T47D (cell line): ENCODE data around the gene DLX2.

Experiments used
- DNase-seq, 2 experiments: peaks; one replicate each; pipeline versions ENCODE4 v3.0.0 to v3.0.0-alpha.2; 2011 to 2012; ENCODE audit warnings: low read depth in 1 of 2, low spot score in 1 of 2
- JUND ChIP-seq: IDR thresholded peaks from 2 replicates; pipeline ENCODE4 v1.6.1; 2012; ENCODE audit warnings: low read depth
- in situ Hi-C: cut with HindIII; loops from 2 replicates; pipeline ENCODE4 v1.10.0; 2016; ENCODE audit warnings: low sequenced_read_pairs, low pct_unique_long_range_greater_than_20kb

DLX2 gene

DNA sequence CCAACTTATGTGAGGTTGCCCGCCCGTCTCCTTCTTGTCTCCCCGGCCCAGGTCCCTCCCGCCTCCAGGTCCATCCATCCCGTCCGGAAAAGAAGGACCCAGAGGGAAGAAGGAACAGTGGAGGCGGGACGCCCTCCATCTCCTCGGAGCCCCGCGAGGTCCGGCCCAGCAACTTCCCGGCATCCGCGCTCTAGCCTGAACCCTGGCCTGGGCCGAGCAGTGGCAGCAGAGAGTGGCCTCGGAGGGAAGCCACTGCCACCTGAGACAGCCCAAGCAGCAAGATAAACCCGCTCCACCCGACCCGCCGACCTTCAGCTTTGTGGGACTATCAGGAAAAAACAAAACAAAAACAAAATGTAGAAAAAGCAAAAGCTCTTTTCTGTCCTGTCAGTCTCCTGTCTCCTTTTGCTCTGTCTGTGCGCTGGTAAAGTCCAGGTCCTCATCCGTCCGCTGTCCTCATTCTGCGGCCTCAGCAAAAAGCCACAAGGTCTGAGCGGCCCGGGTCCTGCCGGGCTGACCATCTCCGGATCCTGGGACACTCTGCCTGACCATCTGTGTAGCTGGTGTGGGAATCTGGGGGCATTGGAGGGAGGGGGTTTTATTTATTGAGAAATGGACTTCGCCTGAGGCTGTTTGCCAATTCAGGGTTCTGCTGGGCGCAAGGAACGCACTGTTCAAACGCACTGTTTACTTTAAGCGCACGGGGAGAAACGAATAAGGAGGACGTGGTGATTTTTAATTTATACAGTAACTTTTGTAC, 14.3 kb downstream of the DLX2 start:
- TF ChIP-seq JUND = no peak
- peak in 1 of 2 experiments; percentile 13 for DNase-seq
- in situ Hi-C loops = no loop called here

DNA sequence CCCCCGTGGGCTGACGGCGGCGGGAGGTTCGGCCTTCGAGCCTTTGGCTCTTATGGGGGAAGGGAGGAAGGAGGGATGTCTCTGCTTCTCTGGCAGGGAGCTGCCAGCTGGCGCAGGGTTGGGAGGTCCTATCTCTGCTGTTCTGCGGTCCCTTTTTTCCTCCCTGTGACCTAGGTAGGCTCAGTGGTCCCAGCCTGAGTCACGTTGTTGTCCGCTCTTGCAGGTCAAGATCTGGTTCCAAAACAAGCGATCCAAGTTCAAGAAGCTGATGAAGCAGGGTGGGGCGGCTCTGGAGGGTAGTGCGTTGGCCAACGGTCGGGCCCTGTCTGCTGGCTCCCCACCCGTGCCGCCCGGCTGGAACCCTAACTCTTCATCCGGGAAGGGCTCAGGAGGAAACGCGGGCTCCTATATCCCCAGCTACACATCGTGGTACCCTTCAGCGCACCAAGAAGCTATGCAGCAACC, 14.9 kb downstream of the DLX2 start:
- no peak for DNase-seq
- in situ Hi-C loops = no loop called here
- no peak for TF ChIP-seq JUND

DNA sequence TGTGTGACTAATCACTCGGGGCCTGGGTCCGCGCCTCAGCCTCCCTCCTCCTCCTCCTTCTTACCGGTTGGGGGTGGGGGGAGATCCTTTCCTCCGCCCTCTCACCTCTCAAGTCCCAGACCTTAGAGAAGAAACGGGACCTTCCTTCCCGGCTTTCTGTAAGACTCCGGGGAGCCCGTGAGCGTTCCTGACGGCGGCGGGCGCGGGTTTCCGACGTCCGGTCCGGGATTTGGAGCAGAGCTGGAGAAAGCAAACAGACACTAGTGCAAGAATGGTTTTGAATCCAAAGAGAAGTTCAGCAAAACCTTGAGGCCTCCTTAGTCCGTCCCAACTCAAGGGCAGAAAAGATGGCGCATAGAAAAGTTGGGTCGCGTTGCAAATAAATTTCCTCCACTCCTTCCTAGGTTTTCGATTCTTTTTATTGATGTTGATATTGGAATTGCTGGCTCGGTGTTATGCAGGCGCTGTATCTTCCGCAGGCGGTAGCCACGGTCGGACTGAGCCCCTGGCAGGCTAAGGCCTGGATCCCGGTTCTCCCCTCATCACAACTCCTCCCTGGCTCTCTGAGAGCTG, 15.4 kb downstream of the DLX2 start:
- in situ Hi-C loops = no loop called here
- DNase-seq = no peak
- TF ChIP-seq JUND = no peak

DNA sequence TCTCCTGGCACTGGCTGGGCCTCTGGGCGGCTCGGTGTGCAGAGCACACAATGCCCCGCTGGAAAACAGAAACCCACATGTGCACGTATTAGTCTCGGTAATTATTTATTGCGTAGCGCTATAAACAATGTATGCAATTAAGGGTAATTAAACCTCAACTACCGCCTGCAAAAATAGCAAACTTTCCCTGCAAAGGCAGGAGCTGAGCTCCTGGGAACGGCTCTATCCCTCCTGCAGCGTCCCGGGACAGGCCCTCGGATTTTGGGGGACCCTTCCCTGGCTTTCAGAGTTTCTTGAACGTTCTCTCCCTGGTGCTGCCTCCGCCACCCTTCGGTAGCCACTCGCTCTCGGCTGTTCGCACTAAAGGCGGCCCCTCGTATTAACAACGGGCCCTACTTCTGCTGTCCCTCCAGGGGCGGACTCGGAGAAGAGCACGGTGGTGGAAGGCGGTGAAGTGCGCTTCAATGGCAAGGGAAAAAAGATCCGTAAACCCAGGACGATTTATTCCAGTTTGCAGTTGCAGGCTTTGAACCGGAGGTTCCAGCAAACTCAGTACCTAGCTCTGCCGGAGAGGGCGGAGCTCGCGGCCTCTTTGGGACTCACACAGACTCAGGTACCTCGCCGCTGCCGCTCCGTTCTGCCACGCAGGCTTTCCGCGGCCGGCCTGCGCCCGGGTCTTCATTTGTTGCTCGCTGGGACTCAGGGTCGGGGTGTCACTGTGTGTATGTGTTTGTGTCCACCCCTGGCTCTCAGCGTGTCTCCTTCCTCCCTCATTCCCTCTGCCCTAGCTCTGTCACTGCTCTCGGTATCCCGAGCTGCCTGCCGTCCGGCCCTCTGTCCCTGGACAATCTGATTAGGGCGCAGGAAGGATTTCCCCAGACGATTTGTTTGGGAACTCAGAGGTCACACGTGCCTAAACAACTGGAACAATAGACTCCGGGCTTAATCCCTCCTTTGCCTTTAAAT, 16.2 kb downstream of the DLX2 start:
- peak in 1 of 2 experiments; percentile 74 for DNase-seq
- TF ChIP-seq JUND = no peak
- in situ Hi-C loops = no loop called here

DNA sequence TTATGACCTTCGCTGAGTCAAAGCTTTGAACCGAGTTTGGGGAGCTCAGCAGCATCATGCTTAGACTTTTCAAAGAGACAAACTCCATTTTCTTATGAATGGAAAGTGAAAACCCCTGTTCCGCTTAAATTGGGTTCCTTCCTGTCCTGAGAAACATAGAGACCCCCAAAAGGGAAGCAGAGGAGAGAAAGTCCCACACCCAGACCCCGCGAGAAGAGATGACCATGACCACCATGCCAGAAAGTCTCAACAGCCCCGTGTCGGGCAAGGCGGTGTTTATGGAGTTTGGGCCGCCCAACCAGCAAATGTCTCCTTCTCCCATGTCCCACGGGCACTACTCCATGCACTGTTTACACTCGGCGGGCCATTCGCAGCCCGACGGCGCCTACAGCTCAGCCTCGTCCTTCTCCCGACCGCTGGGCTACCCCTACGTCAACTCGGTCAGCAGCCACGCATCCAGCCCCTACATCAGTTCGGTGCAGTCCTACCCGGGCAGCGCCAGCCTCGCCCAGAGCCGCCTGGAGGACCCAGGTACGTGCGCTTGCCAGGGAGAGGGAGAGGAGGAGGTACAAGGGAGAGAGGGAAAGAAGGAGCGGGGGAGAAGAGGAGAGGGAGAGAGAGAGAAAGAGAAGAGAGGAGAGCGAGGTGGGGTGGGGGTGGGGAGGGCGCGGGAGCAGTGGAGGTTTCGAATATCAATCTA, 17.1 kb downstream of the DLX2 start, which contains the start of gene DLX1:
TSS of gene DLX1 (plus strand) at position 48 of the 700 bp plus-strand sequence. CDS start at position 219, 171 bp downstream.
- in situ Hi-C loops = no loop called here
- no peak for DNase-seq
- no peak for TF ChIP-seq JUND

DNA sequence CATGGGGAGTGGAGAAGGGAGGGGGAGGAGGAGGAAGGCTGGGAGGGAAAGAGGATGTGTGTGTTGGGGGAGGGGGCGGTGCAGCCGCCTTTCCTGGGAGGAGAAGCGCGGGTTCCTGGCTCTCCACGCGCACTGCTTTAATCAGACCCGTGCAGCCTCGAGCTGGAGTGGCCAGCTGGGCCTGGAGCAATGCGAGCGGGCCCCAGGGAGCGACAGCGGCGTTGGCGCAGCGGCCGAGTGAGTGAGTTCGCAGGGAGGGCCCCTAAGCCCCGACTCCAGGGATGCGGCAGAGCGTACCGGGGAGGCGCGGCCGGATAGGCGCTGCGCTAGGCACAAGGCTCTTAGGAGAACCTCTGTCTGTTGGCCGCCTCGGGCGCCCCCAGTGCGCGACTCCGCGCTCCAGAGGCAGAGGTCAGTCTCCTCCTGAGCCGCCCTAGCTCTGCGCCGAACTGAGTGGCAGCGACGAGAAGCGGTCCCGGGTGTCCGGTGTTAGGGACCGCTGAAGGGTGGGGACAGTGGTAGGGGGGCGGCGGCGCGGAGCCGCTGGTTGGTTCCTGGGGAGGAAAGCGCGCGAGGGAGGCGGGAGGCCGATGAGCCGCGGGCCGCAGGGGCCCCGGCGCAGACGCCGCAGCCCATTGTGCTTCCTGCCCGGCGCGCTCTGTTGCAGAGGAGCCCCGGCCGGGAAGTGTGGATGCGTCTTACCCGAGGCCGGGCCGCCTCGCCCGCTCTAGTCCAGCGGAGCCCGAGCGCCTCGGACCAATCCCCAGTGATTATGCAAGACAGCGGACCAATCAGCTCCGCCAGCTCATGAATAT, 17.8 kb downstream of the DLX2 start:
- peak; percentile 91 to 95 for DNase-seq
- TF ChIP-seq JUND = no peak
- in situ Hi-C loops = no loop called here

DNA sequence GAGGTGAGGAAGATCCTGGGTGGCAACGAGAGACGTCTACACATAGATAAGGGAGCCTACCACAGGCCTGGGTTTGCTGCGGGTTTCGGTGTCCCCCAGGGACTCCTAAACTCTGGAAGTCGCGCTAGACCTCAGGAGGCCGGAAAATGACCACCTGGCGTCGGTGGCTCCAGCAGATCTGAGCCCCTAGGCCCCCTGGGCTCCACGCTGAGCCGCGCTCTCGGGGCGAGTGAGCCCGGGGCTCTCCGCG, 18.4 kb downstream of the DLX2 start:
- TF ChIP-seq JUND = no peak
- DNase-seq = no peak
- in situ Hi-C loops = no loop called here

DNA sequence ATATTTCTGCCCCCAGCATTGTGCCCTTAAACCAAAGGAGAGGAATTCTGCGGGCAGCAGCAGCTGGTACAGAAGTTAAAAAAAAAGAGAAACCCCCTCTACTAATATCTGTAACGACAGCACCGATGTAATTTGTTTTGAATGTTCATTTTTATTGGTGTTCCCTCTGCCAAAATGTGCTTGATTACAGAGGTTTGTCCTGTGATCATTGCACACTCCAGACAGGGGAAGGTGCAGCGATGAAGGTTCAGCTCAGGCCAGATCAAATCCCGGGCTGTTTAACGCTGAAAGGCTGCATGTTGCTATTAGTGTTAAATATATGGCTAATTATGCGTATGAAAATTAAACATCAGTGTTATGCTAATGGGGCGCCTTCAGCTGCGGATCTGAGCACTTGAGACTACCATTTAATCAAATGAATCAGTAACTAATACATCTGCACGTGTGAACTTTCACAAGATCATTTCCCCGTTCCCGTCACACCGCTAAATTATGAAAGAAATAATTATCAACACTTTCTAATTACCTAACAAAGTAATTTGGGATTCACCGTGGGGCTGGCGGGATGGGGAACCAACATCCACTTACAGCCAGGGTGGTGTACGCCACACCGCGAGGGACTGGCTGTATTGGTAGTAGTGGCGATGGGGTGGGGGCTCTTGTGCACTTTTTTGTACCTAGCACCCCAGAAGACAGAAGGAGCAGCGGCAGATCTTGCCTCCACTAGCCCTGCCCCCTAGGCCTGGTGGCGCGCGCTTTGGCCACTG, 18.9 kb downstream of the DLX2 start:
- DNase-seq = no peak
- no peak for TF ChIP-seq JUND
- in situ Hi-C loops = no loop called here

DNA sequence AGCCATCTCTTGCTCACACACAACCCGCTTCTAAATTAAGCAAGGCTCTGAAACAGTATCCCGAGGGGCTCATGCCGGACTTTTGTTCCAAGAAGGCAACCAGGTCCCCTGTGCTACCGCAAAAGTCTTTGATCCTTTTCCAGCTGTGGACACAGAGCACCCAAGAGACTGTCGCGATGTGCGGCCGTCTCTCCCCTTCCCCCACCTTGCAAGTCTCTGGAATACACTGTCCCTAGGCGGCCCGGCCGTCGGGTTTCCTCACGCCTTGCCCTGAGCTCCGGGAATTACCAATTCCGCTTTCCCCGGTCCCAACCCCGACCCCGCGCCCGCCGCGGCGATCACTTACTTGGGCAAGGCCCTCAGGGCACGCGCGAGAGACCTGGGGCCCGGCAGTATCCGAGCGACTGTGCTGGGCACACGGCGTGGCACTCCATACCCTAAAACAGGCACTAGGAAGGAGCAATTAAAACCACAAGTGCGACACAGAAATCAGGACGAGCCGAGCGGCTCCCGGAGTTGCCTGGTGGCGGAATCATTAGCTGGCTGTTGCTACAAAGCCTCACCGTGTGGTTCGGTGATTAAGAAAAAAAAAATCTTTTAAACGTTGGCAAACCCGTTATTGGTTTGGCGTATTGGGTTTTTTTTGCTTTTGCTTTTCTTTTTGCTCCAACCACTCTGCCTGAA, 19.6 kb downstream of the DLX2 start:
- no peak for DNase-seq
- no peak for TF ChIP-seq JUND

DNA sequence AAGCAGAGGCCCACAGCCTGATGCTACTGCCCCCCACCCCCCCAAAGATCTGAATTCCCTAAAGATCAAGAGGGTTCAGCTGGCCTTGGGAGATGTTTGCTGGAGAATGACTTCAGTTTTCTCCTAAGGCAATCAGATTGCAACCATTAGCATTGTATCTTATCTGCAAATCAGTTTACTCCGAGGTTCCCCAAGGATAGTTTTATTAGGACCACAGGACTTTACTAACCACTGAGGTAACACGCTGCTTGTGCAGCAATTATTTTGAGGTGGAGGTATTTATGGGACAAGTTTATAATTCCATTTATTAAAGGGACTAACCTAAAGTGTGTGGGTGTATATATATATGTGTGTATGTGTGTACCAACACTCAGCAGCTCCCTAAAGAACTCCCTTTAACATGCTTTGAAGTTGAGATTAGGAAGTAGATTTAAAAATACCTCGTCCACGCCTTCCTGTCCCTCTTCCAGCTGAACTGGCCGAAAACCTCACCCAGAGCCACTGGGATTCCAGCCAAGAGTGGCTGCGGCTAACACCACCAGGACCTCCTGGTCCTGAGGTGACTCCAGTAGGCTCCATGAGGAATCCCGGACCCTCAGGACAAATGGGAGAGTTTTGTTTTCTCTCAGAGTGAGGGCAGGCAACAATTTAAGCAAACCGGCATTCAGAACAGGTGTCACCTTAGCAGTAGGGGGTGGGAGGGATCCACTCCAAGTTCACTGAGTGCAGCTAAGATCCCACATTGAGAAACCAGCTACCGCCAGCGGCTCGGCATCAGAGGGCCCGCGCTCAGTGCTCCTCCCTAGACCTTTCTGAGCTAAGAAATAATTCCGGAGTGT, 20.4 kb downstream of the DLX2 start:
- in situ Hi-C loops = no loop called here
- no peak for DNase-seq
- no peak for TF ChIP-seq JUND

More for the DNA sequence above, 19.6 kb downstream of the DLX2 start:
- in situ Hi-C loops = no loop called here
